GM19467 (cell line): Measurements from ENCODE around the gene KYAT1.

Source experiments
- ATAC-seq: cut with Tn5 transposase; IDR thresholded peaks from one replicate; pipeline ENCODE4 v1.9.1; 2021; ENCODE audit warnings: mild to moderate bottlenecking, moderate library complexity; ENCODE audit not compliant: unreplicated experiment

Gene KYAT1

GRCh38 chr9:128909859-128910258, 28.1 kb upstream of the KYAT1 start:
- no peak for ATAC-seq

DNA sequence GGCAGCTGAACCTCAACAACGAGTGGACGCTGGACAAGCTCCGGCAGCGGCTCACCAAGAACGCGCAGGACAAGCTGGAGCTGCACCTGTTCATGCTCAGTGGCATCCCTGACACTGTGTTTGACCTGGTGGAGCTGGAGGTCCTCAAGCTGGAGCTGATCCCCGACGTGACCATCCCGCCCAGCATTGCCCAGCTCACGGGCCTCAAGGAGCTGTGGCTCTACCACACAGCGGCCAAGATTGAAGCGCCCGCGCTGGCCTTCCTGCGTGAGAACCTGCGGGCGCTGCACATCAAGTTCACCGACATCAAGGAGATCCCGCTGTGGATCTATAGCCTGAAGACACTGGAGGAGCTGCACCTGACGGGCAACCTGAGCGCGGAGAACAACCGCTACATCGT, 26.6 kb upstream of the KYAT1 start:
- no peak for ATAC-seq

DNA sequence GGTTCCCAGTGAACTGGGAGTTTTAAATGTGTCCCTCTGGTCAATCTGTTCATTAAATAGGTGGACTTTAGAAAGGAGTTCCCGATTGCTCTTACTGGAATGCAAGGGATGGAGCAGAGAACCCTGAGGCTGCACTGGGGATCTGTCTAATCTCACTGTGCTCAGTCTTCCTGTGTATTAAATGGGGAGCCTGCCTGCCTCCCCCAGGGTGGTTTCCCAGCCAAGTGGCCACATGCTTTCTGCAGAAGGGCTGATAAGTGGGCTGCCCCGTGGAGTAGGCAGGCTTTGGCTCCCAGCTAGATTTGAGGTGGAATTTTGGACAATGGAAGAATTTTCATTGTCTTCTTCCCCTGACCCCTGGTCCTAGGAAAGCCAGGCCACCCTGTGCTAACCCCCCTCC, 25.0 kb upstream of the KYAT1 start:
- ATAC-seq: no peak

GRCh38 chr9:128905964-128906363, 24.2 kb upstream of the KYAT1 start:
- no peak for ATAC-seq

DNA sequence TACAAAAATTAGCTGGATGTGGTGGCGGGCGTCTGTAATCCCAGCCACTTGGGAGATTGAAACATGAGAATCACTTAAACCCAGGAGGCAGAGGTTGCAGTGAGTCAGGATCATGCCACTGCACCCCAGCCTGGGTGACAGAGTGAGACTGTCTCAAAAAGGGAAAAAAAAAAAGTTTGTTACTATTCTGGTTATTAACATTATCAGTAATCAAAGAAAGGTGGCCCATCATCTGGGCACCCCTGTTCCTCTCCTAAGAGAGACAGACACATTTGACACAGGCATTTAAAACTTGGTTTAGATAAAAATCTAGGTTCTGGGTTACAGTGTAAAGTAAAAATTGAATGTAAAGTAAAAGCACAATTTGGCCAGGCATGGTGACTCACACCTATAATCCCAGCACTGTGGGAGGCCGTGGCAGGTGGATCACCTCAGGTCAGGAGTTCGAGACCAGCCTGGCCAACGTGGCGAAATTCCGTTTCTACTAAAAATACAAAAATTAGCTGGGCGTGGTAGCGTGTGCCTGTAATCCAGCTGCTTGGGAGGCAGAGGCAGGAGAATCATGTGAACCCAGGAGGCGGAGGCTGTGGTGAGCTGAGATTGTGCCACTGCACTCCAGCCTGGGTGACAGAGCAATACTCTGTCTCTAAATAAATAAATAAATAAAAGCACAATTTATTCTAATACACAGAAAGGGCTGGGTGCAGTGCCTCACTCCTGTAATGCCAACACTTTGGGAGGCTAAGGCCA, 22.3 kb upstream of the KYAT1 start:
- no peak for ATAC-seq

DNA sequence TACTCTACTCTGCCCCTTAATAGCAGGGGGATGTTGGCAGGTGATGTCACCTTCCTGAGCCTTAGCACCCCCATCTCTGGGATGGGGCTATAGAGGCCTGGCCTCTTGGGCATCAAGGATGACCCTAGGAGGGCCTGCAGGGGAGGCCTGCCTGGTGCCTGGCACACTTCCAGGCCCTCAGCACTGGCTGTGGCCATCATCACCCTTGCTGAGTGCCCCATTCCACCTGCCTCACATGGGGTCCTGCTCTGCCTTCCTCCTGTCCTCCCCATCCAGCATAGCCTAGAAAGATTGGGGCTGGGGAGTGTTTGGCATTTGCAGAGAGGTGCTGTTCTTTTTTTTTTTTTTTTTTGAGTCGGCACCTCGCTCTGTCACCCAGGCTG, 21.3 kb upstream of the KYAT1 start:
- ATAC-seq: no peak

DNA sequence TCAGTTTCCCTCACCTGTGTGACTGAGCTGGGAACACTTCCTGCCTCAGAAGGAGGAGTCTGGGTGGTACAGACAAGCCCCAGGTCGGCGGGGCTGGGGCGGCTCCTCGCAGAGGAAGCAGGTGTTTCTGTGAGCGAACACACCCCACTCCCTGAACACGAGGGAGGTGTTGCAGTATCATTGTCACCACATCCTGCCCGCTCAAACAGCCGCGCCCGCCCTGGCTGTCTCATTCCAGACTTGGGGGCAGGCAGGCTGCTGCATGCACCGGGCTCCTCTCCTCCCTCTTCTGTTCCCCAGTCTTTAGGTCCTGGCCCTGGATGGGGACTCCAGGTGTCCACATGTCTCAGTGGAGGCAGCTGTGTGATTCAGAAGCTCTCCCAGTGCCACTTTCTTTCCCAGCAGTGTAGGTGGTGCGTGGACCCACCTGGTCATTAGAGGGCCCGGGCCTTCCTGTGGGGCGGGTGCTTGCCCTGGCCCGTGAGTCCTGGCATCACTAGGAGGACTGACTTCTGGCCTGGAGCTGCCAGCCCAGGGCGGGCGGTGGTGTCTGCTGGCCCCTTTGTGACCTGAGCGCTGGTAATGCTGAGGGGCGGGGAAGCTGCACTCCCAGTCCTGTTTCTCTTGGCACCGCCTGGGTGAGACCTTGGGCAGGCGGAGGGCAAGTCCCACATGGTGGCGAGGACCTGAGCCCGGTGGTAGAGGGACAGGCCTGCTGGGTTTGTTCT, 20.8 kb upstream of the KYAT1 start:
- peak; percentile 85 for ATAC-seq

- no peak for ATAC-seq
Measured at GRCh38 chr9:128901822-128902221, 20.1 kb upstream of the KYAT1 start.

DNA sequence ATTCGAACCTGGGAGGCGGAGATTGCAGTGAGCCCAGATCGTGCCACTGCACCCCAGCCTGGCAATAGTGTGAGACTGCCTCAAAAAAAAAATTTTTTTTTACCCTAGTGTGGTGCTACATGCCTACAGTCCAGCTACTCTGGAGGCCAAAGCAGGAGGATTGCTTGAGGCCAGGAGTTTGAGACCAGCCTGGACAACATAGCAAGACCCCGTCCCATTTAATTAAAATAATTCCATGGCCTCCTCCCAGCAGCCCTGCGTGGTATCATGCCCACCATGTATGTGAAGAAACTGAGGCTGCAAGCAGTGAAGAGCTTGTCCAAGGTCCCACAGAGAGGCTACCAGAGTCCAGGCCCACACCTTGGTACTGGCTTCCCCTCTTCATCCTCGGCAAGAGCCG, 19.6 kb upstream of the KYAT1 start:
- ATAC-seq: no peak

DNA sequence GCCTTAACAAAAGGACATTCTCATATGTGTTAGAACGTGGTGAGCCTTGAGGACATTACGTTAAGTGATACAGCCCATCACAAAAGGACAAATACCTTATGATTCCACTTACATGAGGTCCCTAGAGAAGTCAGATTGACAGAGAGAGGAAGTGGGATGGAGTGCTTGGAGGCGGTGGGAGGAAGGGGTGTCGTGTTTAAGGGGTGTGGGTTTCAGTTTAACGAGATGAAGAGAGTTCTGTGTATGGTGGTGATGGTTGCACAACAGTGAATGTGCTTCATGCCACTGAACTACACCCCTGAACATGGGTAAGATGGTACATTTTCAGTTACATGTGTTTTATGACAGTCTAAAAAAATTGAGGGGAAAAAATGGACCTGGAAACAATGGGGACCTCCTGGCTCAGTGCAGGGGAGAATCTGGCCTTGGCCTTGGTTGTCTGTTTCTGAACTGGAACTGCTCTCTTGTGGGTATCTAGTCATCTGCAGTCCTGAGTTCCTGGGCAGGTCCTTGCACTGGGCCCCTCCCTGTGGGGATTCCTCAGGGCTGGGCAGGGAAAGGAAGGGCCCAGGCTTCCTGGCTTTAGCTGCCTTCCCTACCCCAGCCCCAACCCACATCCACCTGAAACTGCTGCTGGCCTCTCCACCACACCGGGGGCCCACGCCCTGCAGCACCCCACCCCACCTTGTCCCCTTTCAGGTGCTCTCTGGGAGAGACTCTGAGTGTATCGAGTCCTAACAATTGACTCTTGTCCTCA, 18.0 kb upstream of the KYAT1 start:
- ATAC-seq: no peak

DNA sequence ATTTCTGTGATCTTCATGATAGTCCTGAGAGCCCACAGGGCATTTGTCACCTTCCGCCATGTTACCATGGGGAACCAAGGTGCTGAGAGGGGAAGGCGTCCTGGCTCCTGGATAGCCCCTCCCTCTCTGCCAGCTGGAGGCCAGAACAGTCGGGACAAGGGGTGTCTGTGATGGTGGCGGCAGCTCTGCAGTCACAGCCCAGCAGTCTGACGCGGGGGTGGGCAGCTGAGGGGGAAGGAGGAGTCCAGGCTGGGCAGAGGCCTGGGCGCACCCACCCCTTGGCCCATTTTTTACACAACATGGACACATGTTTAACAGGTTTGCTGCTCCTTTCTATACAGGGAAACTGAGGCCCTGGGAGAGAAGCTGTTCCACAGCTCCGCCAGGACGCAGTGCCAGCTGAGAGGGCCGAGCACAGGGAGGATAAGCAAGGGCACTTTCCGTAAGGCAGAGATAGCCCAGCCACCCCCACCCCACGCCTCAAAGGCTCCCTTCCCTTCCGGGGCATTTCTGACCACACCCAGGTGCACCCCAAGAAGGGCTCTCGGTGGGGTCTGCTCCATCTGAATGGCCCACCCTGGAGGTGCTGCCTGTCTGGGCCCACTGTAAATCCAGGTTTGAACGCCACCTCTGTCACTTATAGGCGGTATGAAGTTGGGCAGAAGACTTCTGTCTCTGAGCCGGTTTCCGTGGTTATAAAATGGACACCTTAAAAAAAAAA, 17.3 kb upstream of the KYAT1 start:
- no peak for ATAC-seq

- no peak for ATAC-seq
Measured at GRCh38 chr9:128898382-128898781, 16.6 kb upstream of the KYAT1 start.

- ATAC-seq: no peak
Measured at GRCh38 chr9:128895556-128895955, 13.8 kb upstream of the KYAT1 start.

DNA sequence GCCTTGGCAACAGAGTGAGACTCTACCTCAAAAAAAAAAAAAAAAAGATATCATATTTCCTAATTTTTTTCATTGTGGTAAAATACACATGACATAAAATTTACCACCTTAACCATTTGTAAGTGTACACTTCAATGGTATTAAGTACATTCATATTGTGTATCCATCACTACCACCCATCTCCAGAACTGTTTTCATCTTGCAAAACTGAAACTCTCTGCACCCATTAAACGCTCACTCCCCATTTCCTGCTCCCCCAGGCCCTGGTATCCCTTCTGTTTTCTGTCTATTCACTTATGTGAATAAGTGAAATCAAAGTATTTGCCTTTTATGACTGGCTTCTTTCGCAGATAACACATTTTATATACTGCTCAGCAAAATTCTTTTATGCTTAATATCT, 13.0 kb upstream of the KYAT1 start:
- no peak for ATAC-seq

- ATAC-seq: no peak
Measured at GRCh38 chr9:128893354-128893753, 11.6 kb upstream of the KYAT1 start.

DNA sequence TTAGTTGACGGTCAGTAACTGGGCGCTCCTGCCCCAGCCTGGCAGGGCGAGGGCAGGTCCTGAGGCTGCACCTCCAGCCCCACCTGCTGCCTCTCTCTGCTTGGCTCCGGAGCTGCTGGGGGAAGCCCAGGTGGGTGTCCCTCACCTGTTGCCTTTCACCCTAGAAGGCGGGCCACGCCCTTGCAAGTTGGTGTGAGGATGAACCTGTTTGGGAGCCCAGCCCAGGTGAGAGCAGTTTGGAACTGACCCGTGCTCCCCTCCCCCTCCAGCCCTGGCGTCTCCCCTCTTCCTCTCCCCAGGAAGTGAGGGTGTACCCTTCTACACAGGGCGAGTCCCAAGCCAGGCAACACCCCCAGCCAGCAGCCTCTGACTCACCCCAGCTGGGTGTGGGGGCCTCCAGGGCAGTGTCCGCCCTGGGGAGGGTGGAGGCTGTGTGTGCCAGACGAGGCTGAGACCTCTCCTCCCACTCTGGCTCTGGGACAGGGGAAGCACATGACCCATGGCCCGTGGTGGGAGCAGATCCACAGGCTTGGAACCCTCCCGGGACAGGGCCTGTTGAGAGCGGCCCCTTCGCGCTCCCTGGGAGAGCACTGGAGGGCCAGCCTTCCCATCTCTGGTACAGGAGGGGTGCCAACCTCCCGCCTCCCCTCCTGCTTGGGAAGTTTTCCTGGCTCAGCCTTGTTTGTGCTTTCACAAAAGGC, 10.6 kb upstream of the KYAT1 start:
- no peak for ATAC-seq

GRCh38 chr9:128891321-128892220, 9.8 kb upstream of the KYAT1 start:
- no peak for ATAC-seq

DNA sequence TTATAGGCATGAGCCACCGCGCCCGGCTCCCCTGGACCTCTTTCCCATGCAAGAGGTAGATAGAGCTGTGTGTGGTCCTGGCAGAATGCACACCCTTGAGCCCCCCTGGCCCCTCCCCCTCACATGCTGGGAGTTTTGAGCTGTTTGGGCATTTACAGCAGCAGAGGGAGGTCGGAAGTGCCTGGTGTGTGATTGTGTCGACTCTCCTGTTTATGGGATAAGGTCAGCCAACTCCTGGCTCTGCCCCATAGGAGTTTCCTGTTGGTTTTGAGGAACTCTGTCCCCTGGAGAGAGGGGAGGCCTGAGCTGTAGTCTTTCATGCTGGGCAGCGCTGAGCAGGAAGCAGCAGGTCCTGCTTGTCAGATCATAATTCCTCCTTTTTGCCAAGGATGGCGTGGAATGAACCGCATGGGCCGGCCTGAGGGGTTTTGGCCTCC, 6.2 kb upstream of the KYAT1 start:
- ATAC-seq: no peak

GRCh38 chr9:128887049-128887448, 5.3 kb upstream of the KYAT1 start:
- ATAC-seq: no peak
